HG03571 (cell line): ENCODE results near the gene WBP2NL.
"Not testable (repeated sequence)": the region's sequence is repeated elsewhere in the genome, so short reads cannot be mapped to it uniquely, and the experiment has no call there.

Experiments used
- ATAC-seq: cut with Tn5 transposase; IDR thresholded peaks from one replicate; pipeline ENCODE4 v1.9.1; 2021; ENCODE audit not compliant: unreplicated experiment

WBP2NL gene

DNA sequence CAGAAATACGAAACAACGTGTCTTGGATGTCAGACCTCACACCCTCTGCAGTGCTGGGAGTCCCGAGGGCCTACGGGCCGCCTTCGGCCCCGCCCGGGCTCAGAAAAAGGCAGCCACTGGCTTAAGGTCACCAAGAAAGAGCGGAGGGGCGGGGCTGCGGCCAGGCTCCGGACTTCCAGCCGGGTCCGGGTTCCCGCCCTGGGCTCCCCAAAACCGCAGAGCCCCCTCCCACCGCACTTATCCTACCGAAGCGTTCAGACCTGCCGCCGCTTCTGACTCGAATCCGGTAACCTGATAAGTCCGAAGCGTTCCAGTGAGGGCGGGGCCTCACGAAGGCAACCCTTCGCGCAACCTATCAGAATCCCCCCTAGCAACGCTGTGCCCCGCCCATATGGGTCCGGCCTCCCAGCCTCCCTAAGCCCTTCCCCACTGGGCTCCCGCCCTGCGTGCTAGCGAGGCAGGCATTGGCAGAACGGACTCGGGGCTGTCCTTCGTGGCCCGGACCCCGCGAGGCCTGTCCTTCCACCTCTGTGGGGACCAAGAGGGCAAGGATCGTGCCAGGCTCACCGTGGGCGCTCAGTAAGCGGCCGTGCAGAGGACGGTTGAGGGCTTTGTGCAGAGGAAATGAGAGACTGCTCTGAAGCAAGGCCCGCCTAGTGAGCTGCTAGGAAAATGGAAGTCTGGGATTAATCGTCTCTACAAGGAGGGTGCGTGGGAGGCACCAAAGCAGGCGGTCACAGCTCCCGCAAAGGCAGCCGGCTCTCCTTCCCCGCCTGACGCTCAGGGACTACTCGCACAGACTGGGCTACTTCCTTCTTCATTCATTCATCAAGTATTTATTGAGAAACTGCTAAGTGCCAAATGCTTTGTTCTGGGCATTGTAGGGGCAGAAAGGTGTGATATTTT, 72.2 kb downstream of the WBP2NL start, which contains the start of gene NAGA:
Gene NAGA (minus strand): TSS at position 296 of the 906 bp plus-strand sequence. CDS start 515 bp downstream, outside the sequence.
- peak; percentile 86 for ATAC-seq

DNA sequence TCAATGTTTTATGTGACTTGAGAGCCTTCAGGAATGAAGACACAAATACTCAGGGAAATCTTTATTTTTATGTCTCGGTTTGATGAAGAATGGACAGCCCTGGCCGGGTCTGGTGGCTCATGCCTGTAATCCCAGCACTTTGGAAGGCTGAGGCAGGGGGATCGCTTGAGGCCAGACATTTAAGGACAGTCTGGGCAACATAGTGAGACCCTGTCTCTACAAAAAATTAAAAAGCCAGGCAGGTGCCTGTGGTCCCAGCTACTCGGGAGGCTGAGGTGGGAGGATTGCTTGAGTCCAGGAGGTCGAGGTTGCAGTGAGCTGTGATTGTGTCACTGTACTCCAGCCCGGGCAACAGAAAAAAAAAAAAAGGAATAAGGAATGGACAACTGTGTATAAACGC, 72.9 kb downstream of the WBP2NL start:
- not testable (repeated sequence) for ATAC-seq

DNA sequence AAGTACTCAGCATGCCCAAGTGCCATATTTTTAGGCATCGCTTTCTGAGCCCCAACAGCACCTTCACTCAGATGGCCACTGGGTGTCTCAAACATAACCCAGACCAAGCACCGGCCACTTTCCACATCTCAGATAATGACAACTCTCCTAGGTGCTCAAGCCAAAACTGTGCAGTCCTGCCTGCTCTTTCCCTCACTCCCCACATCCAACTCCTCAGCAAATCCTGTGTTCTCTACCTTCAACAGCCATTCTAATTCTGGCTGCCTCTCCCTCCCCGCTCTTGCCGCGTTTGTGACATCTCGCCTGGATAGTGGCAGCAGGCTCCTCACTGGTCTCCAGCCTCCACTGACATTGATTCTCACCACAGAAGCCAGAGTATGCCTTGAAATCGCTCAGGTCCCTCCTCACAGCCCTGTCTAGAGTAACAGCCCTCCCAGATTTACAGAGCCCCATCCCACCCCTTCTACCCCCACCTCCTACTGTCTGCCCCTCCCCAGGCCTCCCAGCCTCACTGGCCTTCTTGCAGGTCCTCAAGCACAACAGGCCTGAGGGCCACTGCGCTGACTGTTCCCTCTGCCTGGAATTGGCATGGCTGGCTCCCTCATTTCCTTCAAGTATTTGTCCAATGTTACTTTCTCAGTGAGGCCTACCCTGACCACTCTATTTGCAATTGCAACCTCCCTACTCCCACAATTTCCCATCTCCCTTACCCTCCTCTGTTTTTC, 74.2 kb downstream of the WBP2NL start:
- no peak for ATAC-seq

DNA sequence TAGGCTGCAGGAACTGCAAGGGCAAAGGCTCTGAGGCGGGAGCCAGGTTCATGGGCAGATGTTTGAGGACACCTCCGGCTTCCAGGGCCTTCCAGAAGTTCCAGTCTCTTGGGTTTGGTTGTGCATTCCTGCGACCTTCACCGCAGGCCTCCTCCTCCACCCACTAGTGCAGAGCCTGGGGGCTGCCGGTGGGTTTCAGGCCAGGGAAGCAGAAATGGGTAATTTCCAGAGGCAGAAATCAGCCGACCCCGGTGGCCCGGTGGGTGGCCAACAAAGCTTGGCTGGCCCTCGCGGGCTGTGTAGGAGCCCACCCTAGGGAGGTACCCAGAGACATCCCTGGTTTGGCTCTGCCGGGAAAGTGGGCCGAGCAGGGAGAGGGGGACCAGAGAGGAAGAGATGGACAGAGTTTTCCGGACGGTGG, 75.0 kb downstream of the WBP2NL start:
- ATAC-seq = no peak

DNA sequence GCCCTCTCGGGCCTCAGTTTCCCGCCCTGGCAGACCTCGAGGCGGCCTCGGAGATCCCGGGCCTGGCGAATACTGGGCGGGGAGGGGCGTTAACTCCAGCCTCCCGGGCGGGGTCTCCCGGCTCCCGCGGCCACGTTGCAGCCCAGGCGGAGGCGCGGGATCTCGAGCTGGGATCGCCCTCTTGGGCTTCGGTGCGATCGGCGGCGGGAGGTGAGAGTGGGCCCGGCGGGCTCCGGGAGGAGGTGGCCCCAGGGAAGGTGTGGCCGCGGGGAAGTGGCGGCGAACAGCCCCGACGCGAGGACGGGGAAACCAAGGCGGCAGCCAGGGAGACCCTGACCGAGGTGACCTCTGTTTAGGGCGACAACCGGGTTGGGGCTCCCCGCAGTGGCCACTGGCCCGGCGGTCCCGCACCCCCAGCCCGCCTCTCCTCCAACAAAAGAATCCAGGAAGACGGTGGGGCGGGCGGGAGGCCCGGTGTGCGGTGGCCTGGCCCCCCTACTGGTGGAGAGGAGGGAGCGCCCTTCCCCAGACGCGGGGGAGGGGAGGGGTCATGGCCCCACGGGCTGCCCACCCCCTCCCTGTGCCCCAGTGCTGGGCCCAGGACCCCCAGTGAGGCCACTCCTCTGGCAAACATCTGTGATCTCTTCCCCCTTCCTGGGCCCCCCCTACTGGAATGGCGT, 75.7 kb downstream of the WBP2NL start, which contains the start of gene PHETA2:
Gene PHETA2 (plus strand): TSS at position 117 of the 680 bp plus-strand sequence. CDS start 3,046 bp downstream, outside the sequence.
- ATAC-seq = no peak

DNA sequence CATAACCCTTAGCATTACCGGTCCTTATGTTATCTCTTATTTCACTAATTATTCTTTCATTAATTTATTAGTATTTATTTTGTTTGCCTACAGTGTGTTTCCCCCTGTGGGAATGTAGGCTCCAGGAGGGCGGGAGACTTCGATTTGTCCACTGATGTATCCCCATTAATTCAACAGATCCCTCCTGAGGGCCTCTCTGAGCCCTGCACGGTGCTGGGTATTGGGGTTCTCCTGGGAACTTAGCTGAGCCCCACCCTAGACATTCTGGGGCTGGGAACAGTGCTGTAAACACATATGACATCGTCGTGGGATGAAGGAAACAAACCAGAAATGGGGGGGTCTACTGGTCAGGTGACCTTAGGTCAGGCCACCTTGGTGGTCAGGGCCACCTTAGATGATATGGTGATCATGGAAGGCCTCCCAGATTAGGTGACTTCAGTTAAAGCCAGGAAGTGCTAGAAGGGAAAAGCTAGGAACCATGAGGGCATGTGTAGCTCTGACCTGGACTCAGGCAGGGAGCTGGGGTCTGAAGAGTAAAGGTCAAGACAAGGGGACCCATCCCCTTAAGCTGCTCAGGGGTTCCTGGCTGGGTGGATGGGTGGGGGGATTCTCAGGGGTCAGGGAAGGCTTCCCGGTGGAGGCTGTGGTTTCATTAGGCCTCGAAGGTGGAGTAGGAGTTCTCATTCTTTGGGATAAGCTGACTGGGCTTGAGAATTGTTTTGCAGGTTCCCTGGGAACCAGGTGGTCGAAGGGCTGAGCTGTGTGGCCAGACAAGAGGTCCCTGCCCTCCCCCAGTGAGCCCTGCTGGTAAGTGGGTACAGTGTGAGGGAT, 76.5 kb downstream of the WBP2NL start:
- ATAC-seq = no peak

DNA sequence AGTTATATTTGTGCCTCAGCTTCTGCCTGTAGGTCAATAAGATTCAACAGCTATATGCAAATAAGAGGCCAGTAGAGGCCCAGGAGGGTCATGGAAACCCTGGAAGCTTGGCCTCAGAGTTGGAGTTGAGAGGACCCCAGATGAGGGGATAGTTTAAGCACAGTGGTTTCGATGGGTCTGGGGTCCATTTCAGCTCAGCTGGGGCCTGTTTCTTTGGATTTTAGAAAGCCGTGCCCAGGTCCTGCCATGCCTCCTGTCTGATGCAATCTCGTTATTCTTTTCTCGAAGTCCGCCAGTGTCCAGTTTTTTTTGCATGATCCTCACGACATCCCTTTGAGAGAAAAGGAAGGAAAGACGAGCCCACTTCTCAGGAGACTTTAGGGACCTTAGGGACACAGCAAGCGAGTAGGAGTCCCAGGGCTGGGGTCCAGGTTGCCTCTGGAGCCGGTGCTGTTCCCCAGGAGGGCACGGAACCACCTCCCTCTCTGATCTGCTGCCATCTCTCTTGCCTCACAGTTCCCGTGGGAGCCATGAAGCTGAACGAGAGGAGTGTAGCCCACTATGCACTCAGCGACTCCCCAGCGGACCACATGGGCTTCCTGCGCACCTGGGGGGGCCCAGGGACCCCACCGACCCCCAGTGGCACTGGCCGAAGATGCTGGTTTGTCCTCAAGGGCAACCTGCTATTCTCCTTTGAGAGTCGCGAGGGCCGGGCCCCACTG, 78.3 kb downstream of the WBP2NL start:
- no peak for ATAC-seq

DNA sequence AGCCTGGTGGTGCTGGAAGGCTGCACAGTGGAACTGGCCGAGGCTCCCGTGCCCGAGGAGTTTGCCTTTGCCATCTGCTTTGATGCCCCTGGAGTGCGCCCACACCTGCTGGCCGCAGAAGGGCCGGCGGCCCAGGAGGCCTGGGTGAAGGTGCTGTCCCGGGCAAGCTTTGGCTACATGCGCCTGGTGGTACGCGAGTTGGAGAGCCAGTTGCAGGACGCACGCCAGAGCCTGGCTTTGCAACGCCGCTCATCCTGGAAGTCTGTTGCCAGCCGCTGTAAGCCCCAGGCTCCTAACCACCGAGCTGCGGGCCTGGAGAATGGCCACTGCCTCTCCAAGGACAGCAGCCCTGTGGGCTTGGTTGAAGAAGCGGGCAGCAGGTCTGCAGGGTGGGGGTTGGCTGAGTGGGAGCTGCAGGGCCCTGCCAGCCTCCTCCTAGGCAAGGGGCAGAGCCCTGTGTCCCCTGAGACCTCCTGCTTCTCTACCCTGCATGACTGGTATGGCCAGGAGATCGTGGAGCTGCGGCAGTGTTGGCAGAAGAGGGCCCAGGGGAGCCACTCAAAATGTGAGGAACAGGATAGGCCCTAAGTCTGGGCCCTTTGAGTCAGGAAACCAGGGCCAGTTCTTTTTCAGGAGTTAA, 79.0 kb downstream of the WBP2NL start:
- ATAC-seq = no peak
